Keratinocyte (primary cell): ENCODE results near the gene CASZ1. TPM values are rescaled to one million over a fixed set of nuclear protein-coding genes. Genes with fewer than 3 reads are reported as not detected.

ENCODE experiments used
- DNase-seq: peaks from one replicate; pipeline ENCODE4 v3.0.0-alpha.2; 2011; ENCODE audit warnings: low read depth, missing footprints, low spot score
- FAIRE-seq: peaks from 2 replicates; lab custom pipeline; 2011; peaks lifted over from hg19 to GRCh38; lab: Jason Lieb, UNC
- H2AFZ ChIP-seq: 2 replicates; pipeline ENCODE4 v1.6.0; 2012; ENCODE audit warnings: low read length, control low read depth, inconsistent platforms; ENCODE audit not compliant: control insufficient read depth
- H3K27ac ChIP-seq: 2 replicates; pipeline ENCODE4 v1.5.1; 2011; ENCODE audit warnings: low read length; ENCODE audit not compliant: control insufficient read depth, insufficient read depth
- H3K27me3 ChIP-seq: 3 replicates; pipeline ENCODE4 v1.6.0; 2011; ENCODE audit warnings: low read length; ENCODE audit not compliant: control insufficient read depth, insufficient read depth; ENCODE audit errors: extremely low read depth
- H3K36me3 ChIP-seq, 2 experiments: 2 replicates in 1 of 2; 3 replicates in 1 of 2; pipeline ENCODE4 v1.5.1; 2011; ENCODE audit warnings: low read length in 2 of 2, mild to moderate bottlenecking in 1 of 2; ENCODE audit not compliant: control insufficient read depth in 2 of 2, insufficient read depth in 2 of 2; ENCODE audit errors: extremely low read depth in 1 of 2
- H3K4me1 ChIP-seq: 3 replicates; pipeline ENCODE4 v1.5.1; 2011; ENCODE audit warnings: low read length; ENCODE audit not compliant: control insufficient read depth, insufficient read depth; ENCODE audit errors: extremely low read depth
- H3K4me2 ChIP-seq: 3 replicates; pipeline ENCODE4 v1.6.0; 2011; ENCODE audit warnings: low read depth, low read length; ENCODE audit not compliant: control insufficient read depth, insufficient read depth; ENCODE audit errors: extremely low read depth
- H3K4me3 ChIP-seq, 3 experiments: fragments of 200-600 bp in 1 of 3; sonication (generic) in 1 of 3; 2 replicates in 2 of 3; 3 replicates in 1 of 3; pipeline ENCODE4 v1.5.1; 2011 to 2016; ENCODE audit warnings: low read length in 3 of 3, mild to moderate bottlenecking in 3 of 3, control low read depth in 2 of 3, inconsistent platforms in 1 of 3, low read depth in 1 of 3, mixed read lengths in 1 of 3, mixed run types in 1 of 3, moderate library complexity in 1 of 3; ENCODE audit not compliant: control insufficient read depth in 2 of 3, insufficient read depth in 2 of 3; ENCODE audit errors: extremely low read depth in 1 of 3
- H3K79me2 ChIP-seq: 2 replicates; pipeline ENCODE4 v1.6.0; 2012; ENCODE audit warnings: low read length; ENCODE audit not compliant: control insufficient read depth, insufficient read depth
- H3K9ac ChIP-seq: 3 replicates; pipeline ENCODE4 v1.6.0; 2011; ENCODE audit warnings: low read length; ENCODE audit not compliant: control insufficient read depth, insufficient read depth; ENCODE audit errors: extremely low read depth
- H3K9me1 ChIP-seq: 3 replicates; pipeline ENCODE4 v1.6.0; 2011; ENCODE audit warnings: low read length; ENCODE audit not compliant: control insufficient read depth, insufficient read depth; ENCODE audit errors: extremely low read depth
- H3K9me3 ChIP-seq: 2 replicates; pipeline ENCODE4 v1.5.1; 2012; ENCODE audit warnings: low read depth, low read length; ENCODE audit not compliant: control insufficient read depth
- H4K20me1 ChIP-seq: 3 replicates; pipeline ENCODE4 v1.6.0; 2011; ENCODE audit warnings: low read length; ENCODE audit not compliant: control insufficient read depth, insufficient read depth; ENCODE audit errors: extremely low read depth
- CTCF ChIP-seq, 3 experiments: IDR thresholded peaks in 1 of 3; conservative IDR thresholded peaks in 1 of 3; optimal IDR thresholded peaks in 1 of 3; 2 replicates in 2 of 3; 3 replicates in 1 of 3; pipeline versions ENCODE3 to v1.5.1; 2011; ENCODE audit warnings: low read length in 3 of 3, mild to moderate bottlenecking in 3 of 3, moderate library complexity in 2 of 3, control low read depth in 1 of 3, inconsistent platforms in 1 of 3; ENCODE audit not compliant: insufficient read depth in 2 of 3; ENCODE audit errors: extremely low read depth in 1 of 3
- EZH2 ChIP-seq: IDR thresholded peaks from one replicate; pipeline ENCODE4 v1.6.1; 2012; ENCODE audit warnings: inconsistent platforms, mild to moderate bottlenecking, low read length, moderate library complexity
- dilution Hi-C: fragments of 300-500 bp; cut with MboI; formaldehyde crosslinking; loops from one replicate; pipeline ENCODE4 v1.7.0; 2020; ENCODE audit warnings: low sequenced_read_pairs; ENCODE audit not compliant: extremely low pct_ligation_motif_present
- polyA plus RNA-seq, 5 experiments: library from polyadenylated mRNA; depleted of rRNA in 3 of 5; stranded (reverse) in 3 of 5; stranded (forward) in 1 of 5; unstranded in 1 of 5; fragments of >200 nt; gene quantifications; 1 replicate in 1 of 5; 2 replicates in 3 of 5; 3 replicates in 1 of 5; pipeline versions ENCODE4 v1.2.1 to v1.2.3, GENCODE V29; 2011 to 2012; ENCODE audit warnings: missing spikeins in 2 of 5, low read depth in 1 of 5, low replicate concordance in 1 of 5

The CASZ1 gene
- polyA plus RNA-seq, 1 donor (not counting 4 experiments of a cell fraction or from before 2014, with no cell fraction given): 2.8 TPM

GRCh38 chr1:10637400-10637799 lies 159.0 kb downstream of the CASZ1 start:
- Histone ChIP-seq H3K9me3 (no peaks in the 10 kb centered on the region), H3K4me2 (no peak overlapping the region), H4K20me1 (no peaks in the 10 kb centered on the region), H2AFZ (no peak overlapping the region), H3K9me1 (no peaks in the 10 kb centered on the region), H3K9ac (peak overlapping the region; percentile 9), H3K4me1 (peaks cover 43% of the 10 kb centered on the region), H3K27ac (peak overlapping the region; percentile 11), H3K4me3 (no peak overlapping the region), H3K79me2 (no peaks in the 10 kb centered on the region), H3K27me3 (no peaks in the 10 kb centered on the region), H3K36me3 (peaks cover 0 to 7% of the 10 kb centered on the region in 2 experiments)
- TF ChIP-seq CTCF (optimal IDR thresholded peaks at IDR 0.05 in 1 of 3, IDR thresholded peaks at IDR 0.05 in 1 of 3, conservative IDR thresholded peaks at IDR 0.05 in 1 of 3; ENCODE audit: extremely low read depth in 1 of 3, insufficient read depth in 2 of 3, low read length in 3 of 3) (no peak), EZH2 (no peak)
- FAIRE-seq: no peak
- no peak for DNase-seq
- dilution Hi-C loops: no loop called here

- no peaks in the 10 kb centered on the region for H3K9me3 ChIP-seq
- H3K36me3 ChIP-seq: peaks cover 0 to 3% of the 10 kb centered on the region in 2 experiments
- peak overlapping the region; percentile 11 for H2AFZ ChIP-seq
- H4K20me1 ChIP-seq: no peaks in the 10 kb centered on the region
- TF ChIP-seq EZH2 (no peak), CTCF (optimal IDR thresholded peaks at IDR 0.05 in 1 of 3, IDR thresholded peaks at IDR 0.05 in 1 of 3, conservative IDR thresholded peaks at IDR 0.05 in 1 of 3; ENCODE audit: extremely low read depth in 1 of 3, insufficient read depth in 2 of 3, low read length in 3 of 3) (no peak)
- H3K9me1 ChIP-seq: no peaks in the 10 kb centered on the region
- H3K4me1 ChIP-seq: peaks cover 43% of the 10 kb centered on the region
- H3K4me3 ChIP-seq: peak overlapping the region; percentile 20 to 48 (median 47)
- DNase-seq (peak; percentile 54), FAIRE-seq (no peak)
- peak overlapping the region; percentile 97 for H3K27ac ChIP-seq
- H3K9ac ChIP-seq: peak overlapping the region; percentile 87
- H3K4me2 ChIP-seq: peak overlapping the region; percentile 89
- dilution Hi-C loops: no loop called here
- no peaks in the 10 kb centered on the region for H3K27me3 ChIP-seq
- H3K79me2 ChIP-seq: no peaks in the 10 kb centered on the region
Measured at GRCh38 chr1:10635992-10636391, 160.5 kb downstream of the CASZ1 start.
